ENCODE data around the gene CDH23. TPM values are rescaled to one million over a fixed set of nuclear protein-coding genes. Genes with fewer than 3 reads are reported as not detected.
"Not testable (repeated sequence)": the region's sequence is repeated elsewhere in the genome, so short reads cannot be mapped to it uniquely, and the experiment has no call there.

The CDH23 gene
- total and polyA plus RNA-seq, 2 experiments from 2014 or later: 0.08 TPM; not detected in 1

DNA sequence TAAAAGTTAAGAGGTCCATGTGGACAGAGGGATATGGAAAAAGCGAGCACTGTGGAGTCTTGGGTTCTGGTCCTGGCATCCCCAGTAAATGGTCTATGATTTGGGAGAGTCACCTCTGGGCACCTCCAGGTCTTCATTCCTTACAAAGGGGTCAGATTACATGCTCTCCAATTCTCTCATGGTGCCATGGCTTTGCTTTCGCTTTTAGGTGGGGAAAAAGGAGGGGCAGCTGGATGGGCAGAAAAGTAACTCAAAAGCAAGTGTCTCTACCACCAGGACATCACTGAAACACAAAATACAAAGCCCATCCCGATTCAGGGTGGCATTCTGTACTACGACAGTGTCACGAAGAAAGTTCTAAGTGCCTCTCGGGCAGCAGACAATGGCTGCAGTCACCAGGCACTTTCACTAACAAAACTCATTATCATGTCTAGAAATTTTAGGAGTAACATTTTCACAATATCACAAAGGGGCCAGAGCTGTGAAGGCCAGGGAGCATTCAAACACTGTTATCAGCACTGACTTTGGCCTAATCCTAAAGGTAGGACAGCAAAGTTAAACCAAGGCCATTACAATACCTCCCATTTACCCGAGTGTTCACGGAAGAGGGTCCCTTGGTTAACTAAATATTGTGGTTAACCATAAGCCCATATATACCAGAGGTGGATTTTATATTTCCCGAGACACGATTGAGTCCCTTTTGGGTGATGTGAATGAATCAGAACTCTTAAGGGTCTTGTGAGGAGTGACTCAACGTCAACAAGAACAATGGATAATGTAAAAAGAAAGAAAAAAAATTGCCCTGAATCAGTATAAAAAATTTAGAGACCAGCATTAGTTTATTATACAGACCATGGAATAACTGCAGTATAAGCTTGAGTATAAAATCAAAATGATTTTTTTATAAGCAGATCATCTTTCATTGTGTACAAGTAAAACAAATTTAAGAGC is 451.9 kb downstream of the CDH23 start:
- Histone ChIP-seq H3K9ac (no peak overlapping the region), H3K27ac (no peak overlapping the region), H2AFZ (no peak overlapping the region), H4K20me1 (ENCODE audit: insufficient read depth) (peaks cover 8% of the 10 kb centered on the region; the same call in 1 of the 2 replicates), H3F3A (ENCODE audit: insufficient read depth) (no peaks in the 10 kb centered on the region), H3K4me1 (ENCODE audit: insufficient read depth) (peaks cover 17% of the 10 kb centered on the region), H3K36me3 (ENCODE audit: low read depth) (no peaks in the 10 kb centered on the region), H3K4me2 (ENCODE audit: unreplicated experiment) (peak overlapping the region; percentile 99), H3K9me2 (ENCODE audit: insufficient read depth) (no peaks in the 10 kb centered on the region), H3K27me3 (replicated peaks; ENCODE audit: insufficient read depth) (no peaks in the 10 kb centered on the region), H3K79me2 (ENCODE audit: insufficient read depth) (peaks cover 75% of the 10 kb centered on the region), H3K4me3 (peak overlapping the region; percentile 95; the same call in 1 of the 2 replicates), H3K9me3 (ENCODE audit: low read depth) (no peaks in the 10 kb centered on the region)
- 82 to 83% methylated on average over 11 of the region's 11 CpGs for WGBS, 2 experiments (ENCODE audit: low coverage in 1 of 2, low lambda C conversion rate in 2 of 2, missing lambda C conversion rate in 2 of 2)
- in situ Hi-C loops (cut with MboI): no loop called here
- no peak for TF ChIP-seq EZH2 (IDR thresholded peaks at IDR 0.05; ENCODE audit: insufficient read depth, poor library complexity, severe bottlenecking)
- TF ChIP-seq EZH2phosphoT487 (IDR thresholded peaks at IDR 0.05; ENCODE audit: insufficient read depth, low read depth): no peak
- peak; percentile 27 for DNase-seq

DNA sequence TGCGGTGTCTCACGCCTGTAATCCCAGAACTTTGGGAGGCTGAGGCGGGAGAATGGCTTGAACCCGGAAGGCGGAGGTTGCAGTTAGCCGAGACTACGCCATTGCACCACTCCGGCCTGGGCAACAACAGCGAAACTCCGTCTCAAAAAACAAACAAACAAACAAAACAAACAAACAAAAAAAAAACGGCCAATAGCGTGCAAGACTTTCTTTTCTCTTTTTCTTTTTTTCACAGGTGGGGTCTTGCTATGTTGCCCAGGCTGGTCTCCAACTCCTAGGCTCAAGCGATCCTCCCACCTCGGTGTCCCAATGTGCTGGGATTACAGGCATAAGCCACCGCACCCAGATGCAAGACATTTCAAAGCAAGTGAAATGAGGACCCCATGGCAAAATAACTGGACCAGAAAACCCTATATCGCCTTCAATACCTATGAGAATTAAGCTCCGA is 452.8 kb downstream of the CDH23 start:
- DNase-seq: no peak
- Histone ChIP-seq H3K79me2 (ENCODE audit: insufficient read depth) (peaks cover 66% of the 10 kb centered on the region), H3K27ac (no peak overlapping the region), H3K9me2 (ENCODE audit: insufficient read depth) (no peaks in the 10 kb centered on the region), H3K9ac (peak overlapping the region; percentile 97), H3F3A (ENCODE audit: insufficient read depth) (no peaks in the 10 kb centered on the region), H3K4me3 (peak overlapping the region; percentile 95), H2AFZ (no peak overlapping the region), H3K4me1 (ENCODE audit: insufficient read depth) (peaks cover 17% of the 10 kb centered on the region), H3K9me3 (ENCODE audit: low read depth) (no peaks in the 10 kb centered on the region), H3K4me2 (ENCODE audit: unreplicated experiment) (peak overlapping the region; percentile 99), H4K20me1 (ENCODE audit: insufficient read depth) (0 out of 2 replicates have a peak, but pooled peaks cover 8% of the 10 kb centered on the region), H3K36me3 (ENCODE audit: low read depth) (no peaks in the 10 kb centered on the region), H3K27me3 (replicated peaks; ENCODE audit: insufficient read depth) (no peaks in the 10 kb centered on the region)
- in situ Hi-C loops (cut with MboI): no loop called here
- TF ChIP-seq EZH2 (IDR thresholded peaks at IDR 0.05; ENCODE audit: insufficient read depth, poor library complexity, severe bottlenecking) (no peak), EZH2phosphoT487 (IDR thresholded peaks at IDR 0.05; ENCODE audit: insufficient read depth, low read depth) (no peak)
- WGBS, 2 experiments (ENCODE audit: low coverage in 1 of 2, low lambda C conversion rate in 2 of 2, missing lambda C conversion rate in 2 of 2): 88% methylated on average over 17 of the region's 17 CpGs

DNA sequence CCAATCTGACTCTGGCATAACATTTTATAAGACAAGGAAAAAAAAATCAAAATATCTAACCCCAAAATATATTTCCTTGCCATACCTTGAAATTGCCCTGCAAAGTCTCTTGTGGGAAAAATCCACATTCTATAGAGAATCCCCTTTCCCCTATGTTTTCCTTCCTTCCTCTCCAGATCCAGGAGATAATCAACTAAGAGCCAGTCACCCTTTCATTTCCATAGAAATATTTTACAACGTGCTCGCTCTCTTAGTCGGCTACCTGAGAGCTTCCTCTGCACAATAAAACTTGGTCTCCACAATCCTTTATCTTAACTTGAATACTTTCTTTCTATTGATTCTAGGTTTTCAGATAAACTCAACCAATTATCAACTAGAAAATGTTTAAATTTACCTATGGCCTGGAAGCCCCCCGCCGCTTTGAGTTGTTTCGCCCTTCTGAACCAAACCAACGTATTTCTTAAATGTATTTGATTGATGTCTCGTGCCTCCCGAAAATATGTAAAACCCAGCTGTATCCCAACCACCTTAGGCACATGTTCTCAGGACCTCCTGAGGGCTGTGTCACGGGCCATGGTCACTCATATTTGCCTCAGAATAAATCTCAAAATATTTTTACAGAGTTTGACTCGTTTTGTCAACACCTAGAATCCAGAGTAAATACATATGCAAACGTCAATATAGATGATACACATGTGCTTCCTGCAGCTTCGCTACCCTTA is 453.5 kb downstream of the CDH23 start:
- H3K4me2 ChIP-seq (ENCODE audit: unreplicated experiment): peak overlapping the region; percentile 99
- peak overlapping the region; percentile 62 for H2AFZ ChIP-seq
- peak overlapping the region; percentile 81 for H3K27ac ChIP-seq
- no peaks in the 10 kb centered on the region for H3K27me3 ChIP-seq (replicated peaks; ENCODE audit: insufficient read depth)
- in situ Hi-C loops (cut with MboI): no loop called here
- H3K9me3 ChIP-seq (ENCODE audit: low read depth): no peaks in the 10 kb centered on the region
- peak; percentile 23 for DNase-seq
- H3K79me2 ChIP-seq (ENCODE audit: insufficient read depth): peaks cover 59% of the 10 kb centered on the region
- no peak for TF ChIP-seq EZH2phosphoT487 (IDR thresholded peaks at IDR 0.05; ENCODE audit: insufficient read depth, low read depth)
- no peak for TF ChIP-seq EZH2 (IDR thresholded peaks at IDR 0.05; ENCODE audit: insufficient read depth, poor library complexity, severe bottlenecking)
- H3K4me1 ChIP-seq (ENCODE audit: insufficient read depth): peaks cover 17% of the 10 kb centered on the region
- H3K36me3 ChIP-seq (ENCODE audit: low read depth): no peaks in the 10 kb centered on the region
- peak overlapping the region; percentile 95 for H3K4me3 ChIP-seq
- H3K9me2 ChIP-seq (ENCODE audit: insufficient read depth): no peaks in the 10 kb centered on the region
- H4K20me1 ChIP-seq (ENCODE audit: insufficient read depth): 0 out of 2 replicates have a peak, but pooled peaks cover 8% of the 10 kb centered on the region
- H3F3A ChIP-seq (ENCODE audit: insufficient read depth): no peaks in the 10 kb centered on the region
- peak overlapping the region; percentile 97 for H3K9ac ChIP-seq
- WGBS, 2 experiments (ENCODE audit: low coverage in 1 of 2, low lambda C conversion rate in 2 of 2, missing lambda C conversion rate in 2 of 2): 1 to 2% methylated on average over 13 of the region's 13 CpGs

DNA sequence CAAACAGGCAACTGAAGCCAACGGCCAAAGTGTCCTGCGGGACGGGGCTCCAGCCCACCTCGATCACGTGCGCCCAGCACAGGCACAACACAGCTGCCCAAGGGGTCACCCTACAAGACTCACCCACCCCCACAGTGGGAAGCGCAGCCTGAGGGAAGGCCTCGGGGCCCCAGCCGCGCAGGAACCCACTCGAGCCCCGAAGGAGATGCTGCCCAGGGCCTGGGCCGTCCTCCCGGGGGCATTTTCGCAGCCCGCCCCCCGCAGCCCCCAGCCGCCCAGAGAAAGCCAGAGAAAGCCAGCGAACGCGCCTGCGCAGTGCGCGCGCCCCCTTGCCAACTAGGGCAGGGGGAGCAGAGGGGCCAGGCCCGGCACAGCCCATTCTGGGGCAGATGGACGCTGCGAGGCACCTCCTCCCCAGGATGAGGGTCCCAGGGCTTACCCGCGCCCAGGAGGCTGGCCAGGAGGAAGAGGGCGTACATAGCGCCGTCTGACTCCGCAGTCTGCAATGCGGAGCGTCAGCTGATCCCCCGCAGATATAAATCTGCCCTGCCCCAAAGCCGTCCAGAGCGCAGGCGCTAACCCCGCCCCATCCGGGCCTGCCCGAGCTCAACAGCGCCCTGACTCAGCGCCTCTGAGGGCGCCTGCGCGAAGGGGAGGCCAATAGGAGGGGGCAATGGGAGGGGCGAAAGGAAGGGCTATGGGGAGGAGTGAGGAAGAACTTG is 454.2 kb downstream of the CDH23 start, which contains the start of gene PSAP:
Gene PSAP, minus strand, starts transcription at position 509 of the 722 bp plus-strand sequence. Its CDS starts 30 bp downstream, at position 479.
- peaks cover 15% of the 10 kb centered on the region for H3K4me1 ChIP-seq (ENCODE audit: insufficient read depth)
- no peaks in the 10 kb centered on the region for H3K9me3 ChIP-seq (ENCODE audit: low read depth)
- H4K20me1 ChIP-seq (ENCODE audit: insufficient read depth): 0 out of 2 replicates have a peak, but pooled peaks cover 8% of the 10 kb centered on the region
- H3K9ac ChIP-seq: peak within 1 kb of the TSS; percentile 97
- H3F3A ChIP-seq (ENCODE audit: insufficient read depth): no peaks in the 10 kb centered on the region
- H3K27me3 ChIP-seq (replicated peaks; ENCODE audit: insufficient read depth): no peaks in the 10 kb centered on the region
- in situ Hi-C loops (cut with MboI): no loop called here
- H3K4me2 ChIP-seq (ENCODE audit: unreplicated experiment): peak within 1 kb of the TSS; percentile 99
- TF ChIP-seq EZH2 (IDR thresholded peaks at IDR 0.05; ENCODE audit: insufficient read depth, poor library complexity, severe bottlenecking) (no peak), EZH2phosphoT487 (IDR thresholded peaks at IDR 0.05; ENCODE audit: insufficient read depth, low read depth) (no peak)
- H2AFZ ChIP-seq: peak within 1 kb of the TSS; percentile 90
- H3K36me3 ChIP-seq (ENCODE audit: low read depth): no peaks in the 10 kb centered on the region
- peak; percentile 99 for DNase-seq
- peaks cover 51% of the 10 kb centered on the region for H3K79me2 ChIP-seq (ENCODE audit: insufficient read depth)
- 0 to 2% methylated on average over 27 to 34 of the region's 49 CpGs for WGBS, 2 experiments (ENCODE audit: low coverage in 1 of 2, low lambda C conversion rate in 2 of 2, missing lambda C conversion rate in 2 of 2)
- no peaks in the 10 kb centered on the region for H3K9me2 ChIP-seq (ENCODE audit: insufficient read depth)
- peak within 1 kb of the TSS; percentile 95 for H3K4me3 ChIP-seq
- H3K27ac ChIP-seq: peak within 1 kb of the TSS; percentile 81

DNA sequence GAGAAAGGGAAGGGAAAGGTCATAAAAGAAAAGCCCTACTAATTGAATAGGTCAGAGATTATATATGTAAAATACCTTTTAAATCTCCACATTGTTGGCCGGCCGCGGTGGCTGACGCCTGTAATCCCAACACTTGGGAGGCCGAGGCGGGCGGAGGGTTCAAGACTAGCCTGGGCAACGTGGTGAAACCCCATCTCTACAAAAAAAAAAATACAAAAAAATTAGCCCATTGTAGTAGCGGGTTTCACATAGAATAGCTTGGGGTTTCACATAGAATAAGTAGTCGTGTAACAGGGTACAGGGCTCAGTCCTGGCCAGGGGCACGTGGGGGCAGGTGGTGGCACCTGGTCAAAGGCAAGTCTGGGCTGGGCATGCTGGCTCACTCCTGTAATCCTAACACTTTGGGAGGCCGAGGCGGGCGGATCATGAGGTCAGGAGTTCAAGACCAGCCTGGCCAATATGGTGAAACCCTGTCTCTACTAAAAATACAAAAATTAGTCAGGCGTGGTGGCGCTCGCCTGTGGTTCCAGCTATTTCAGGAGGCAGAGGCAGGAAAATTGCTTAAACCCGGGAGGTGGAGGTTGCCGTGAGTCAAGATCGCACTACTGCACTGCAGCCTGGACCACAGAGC is 454.9 kb downstream of the CDH23 start:
- DNase-seq; H3K36me3 ChIP-seq (ENCODE audit: low read depth); H3K9me3 ChIP-seq (ENCODE audit: low read depth); in situ Hi-C loops (cut with MboI); H4K20me1 ChIP-seq (ENCODE audit: insufficient read depth); H3F3A ChIP-seq (ENCODE audit: insufficient read depth); H3K9me2 ChIP-seq (ENCODE audit: insufficient read depth); H3K27me3 ChIP-seq (replicated peaks; ENCODE audit: insufficient read depth): not testable (repeated sequence)
- Histone ChIP-seq H3K79me2 (ENCODE audit: insufficient read depth) (peaks cover 45% of the 10 kb centered on the region), H3K4me3 (peak overlapping the region; percentile 95), H3K4me2 (ENCODE audit: unreplicated experiment) (peak overlapping the region; percentile 77), H2AFZ (peak overlapping the region; percentile 90), H3K27ac (peak overlapping the region; percentile 28; the same call in 1 of the 2 replicates), H3K9ac (peak overlapping the region; percentile 97), H3K4me1 (ENCODE audit: insufficient read depth) (peaks cover 11% of the 10 kb centered on the region)
- 42 to 43% methylated on average over 20 of the region's 20 CpGs for WGBS, 2 experiments (ENCODE audit: low coverage in 1 of 2, low lambda C conversion rate in 2 of 2, missing lambda C conversion rate in 2 of 2)

Measured in GM23248 (cell line).